Stimulated activated CD4-positive, alpha-beta T cell treated with anti-CD3 and anti-CD28 coated beads, Interleukin-4, amount 100 ng/mL, for 48 hours (primary cell): ENCODE data around the gene AACS.

ENCODE experiments used
- DNase-seq, 2 donors: peaks; one replicate each; pipeline ENCODE4 v3.0.0-alpha.2; 2020; ENCODE audit warnings: low read depth in 2 of 2

Gene AACS

GRCh38 chr12:125152463-125152862 is 87.2 kb downstream of the AACS start:
- no peak for DNase-seq

GRCh38 chr12:125155366-125155765 is 90.1 kb downstream of the AACS start:
- DNase-seq: no peak

GRCh38 chr12:125157177-125157576 is 91.9 kb downstream of the AACS start:
- DNase-seq: no peak

- no peak for DNase-seq
Measured at GRCh38 chr12:125159702-125160101, 94.5 kb downstream of the AACS start.

- DNase-seq: no peak
Measured at GRCh38 chr12:125160281-125160955, 95.2 kb downstream of the AACS start.

GRCh38 chr12:125161712-125162022 is 96.4 kb downstream of the AACS start:
- no peak for DNase-seq

- no peak for DNase-seq
Measured at GRCh38 chr12:125162489-125163028, 97.3 kb downstream of the AACS start.

GRCh38 chr12:125163148-125163547 is 97.9 kb downstream of the AACS start:
- DNase-seq: no peak

GRCh38 chr12:125164541-125164940 is 99.3 kb downstream of the AACS start:
- DNase-seq: no peak

- no peak for DNase-seq
Measured at GRCh38 chr12:125166041-125166440, 100.8 kb downstream of the AACS start.

- DNase-seq: no peak
Measured at GRCh38 chr12:125167658-125168057, 102.4 kb downstream of the AACS start.

- DNase-seq: no peak
Measured at GRCh38 chr12:125169451-125169850, 104.2 kb downstream of the AACS start.

GRCh38 chr12:125169870-125170269 is 104.6 kb downstream of the AACS start:
- DNase-seq: no peak

- DNase-seq: no peak
Measured at GRCh38 chr12:125171267-125171666, 106.0 kb downstream of the AACS start.

GRCh38 chr12:125172231-125172850 is 107.1 kb downstream of the AACS start:
- DNase-seq: no peak

- DNase-seq: no peak
Measured at GRCh38 chr12:125175576-125175975, 110.3 kb downstream of the AACS start.

- DNase-seq: no peak
Measured at GRCh38 chr12:125178222-125178621, 113.0 kb downstream of the AACS start.

GRCh38 chr12:125180144-125180543 is 114.9 kb downstream of the AACS start:
- no peak for DNase-seq

GRCh38 chr12:125181107-125181506 is 115.9 kb downstream of the AACS start:
- DNase-seq: no peak

- peak; percentile 69 to 77 for DNase-seq
Measured at GRCh38 chr12:125183187-125184067, 118.2 kb downstream of the AACS start.

- DNase-seq: no peak
Measured at GRCh38 chr12:125184213-125184967, 119.2 kb downstream of the AACS start.

GRCh38 chr12:125185311-125185739 is 120.1 kb downstream of the AACS start:
- DNase-seq: no peak
